Stimulated activated CD8-positive, alpha-beta memory T cell treated with anti-CD3 and anti-CD28 coated beads, Interleukin-15, amount 100 ng/mL, for 48 hours (primary cell): Measurements from ENCODE around the gene OGFOD3.
"Not testable (repeated sequence)": the region's sequence is repeated elsewhere in the genome, so short reads cannot be mapped to it uniquely, and the experiment has no call there.

ENCODE experiments used
- DNase-seq, 2 donors: peaks; one replicate each; pipeline ENCODE4 v3.0.0-alpha.2; 2020; ENCODE audit warnings: low read depth in 2 of 2

The OGFOD3 gene

GRCh38 chr17:82374626-82375331 lies 43.6 kb downstream of the OGFOD3 start:
- no peak for DNase-seq

GRCh38 chr17:82373731-82374625 lies 44.4 kb downstream of the OGFOD3 start:
- DNase-seq: no peak

GRCh38 chr17:82373072-82373452 lies 45.3 kb downstream of the OGFOD3 start:
- DNase-seq: not testable (repeated sequence)

- no peak for DNase-seq
These were observed 45.9 kb downstream of the OGFOD3 start for GRCh38 chr17:82372249-82373071.

- DNase-seq: no peak
These were observed 46.8 kb downstream of the OGFOD3 start, which contains the start of gene UTS2R for GRCh38 chr17:82371333-82372248. Gene UTS2R (plus strand): TSS chr17:82371765. CDS start chr17:82374325, 2,560 bp downstream.

- DNase-seq: no peak
These were observed 47.7 kb downstream of the OGFOD3 start for GRCh38 chr17:82370471-82371332.

- no peak for DNase-seq
These were observed 49.2 kb downstream of the OGFOD3 start for GRCh38 chr17:82369211-82369610.

GRCh38 chr17:82367724-82368524 lies 50.5 kb downstream of the OGFOD3 start:
- DNase-seq: no peak

GRCh38 chr17:82366749-82367148 lies 51.6 kb downstream of the OGFOD3 start:
- DNase-seq: no peak

GRCh38 chr17:82365606-82366295 lies 52.6 kb downstream of the OGFOD3 start:
- no peak for DNase-seq

GRCh38 chr17:82361885-82362633 lies 56.3 kb downstream of the OGFOD3 start:
- DNase-seq: no peak

- not testable (repeated sequence) for DNase-seq
These were observed 58.8 kb downstream of the OGFOD3 start for GRCh38 chr17:82359451-82360074.

GRCh38 chr17:82358465-82359350 lies 59.7 kb downstream of the OGFOD3 start, which contains the start of gene TEX19:
Gene TEX19 (plus strand): TSS chr17:82359247. CDS start chr17:82362151, 2,904 bp downstream.
- DNase-seq: no peak

GRCh38 chr17:82357394-82357793 lies 61.0 kb downstream of the OGFOD3 start:
- DNase-seq: no peak

- no peak for DNase-seq
These were observed 61.5 kb downstream of the OGFOD3 start for GRCh38 chr17:82356845-82357355.
